Measurements from ENCODE around the gene SH3RF2.

DNA sequence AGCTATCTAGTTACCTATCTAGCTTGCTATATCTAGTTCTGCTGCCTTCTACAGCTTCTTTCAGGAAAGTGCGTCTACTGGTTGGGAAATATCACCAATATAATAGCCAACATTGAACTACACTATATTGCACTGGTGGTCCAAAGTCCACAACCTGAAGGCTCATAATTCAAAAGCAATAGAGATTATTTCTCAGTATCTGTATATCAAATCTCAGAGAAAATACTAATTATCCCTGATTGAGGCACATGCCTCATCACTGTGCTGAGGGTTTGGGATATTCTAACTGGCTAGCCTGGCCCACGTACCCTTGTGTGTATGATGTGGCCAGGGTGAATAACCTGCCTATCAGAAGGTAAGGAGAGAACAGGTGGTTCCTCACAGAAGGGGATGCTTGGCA lies 53.8 kb downstream of the SH3RF2 start:
- TF ChIP-seq, protein P1, sequence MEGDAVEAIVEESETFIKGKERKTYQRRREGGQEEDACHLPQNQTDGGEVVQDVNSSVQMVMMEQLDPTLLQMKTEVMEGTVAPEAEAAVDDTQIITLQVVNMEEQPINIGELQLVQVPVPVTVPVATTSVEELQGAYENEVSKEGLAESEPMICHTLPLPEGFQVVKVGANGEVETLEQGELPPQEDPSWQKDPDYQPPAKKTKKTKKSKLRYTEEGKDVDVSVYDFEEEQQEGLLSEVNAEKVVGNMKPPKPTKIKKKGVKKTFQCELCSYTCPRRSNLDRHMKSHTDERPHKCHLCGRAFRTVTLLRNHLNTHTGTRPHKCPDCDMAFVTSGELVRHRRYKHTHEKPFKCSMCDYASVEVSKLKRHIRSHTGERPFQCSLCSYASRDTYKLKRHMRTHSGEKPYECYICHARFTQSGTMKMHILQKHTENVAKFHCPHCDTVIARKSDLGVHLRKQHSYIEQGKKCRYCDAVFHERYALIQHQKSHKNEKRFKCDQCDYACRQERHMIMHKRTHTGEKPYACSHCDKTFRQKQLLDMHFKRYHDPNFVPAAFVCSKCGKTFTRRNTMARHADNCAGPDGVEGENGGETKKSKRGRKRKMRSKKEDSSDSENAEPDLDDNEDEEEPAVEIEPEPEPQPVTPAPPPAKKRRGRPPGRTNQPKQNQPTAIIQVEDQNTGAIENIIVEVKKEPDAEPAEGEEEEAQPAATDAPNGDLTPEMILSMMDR (IDR thresholded peaks at IDR 0.05; ENCODE audit: low read length): no peak
- TF ChIP-seq EZH2 (optimal IDR thresholded peaks at IDR 0.05; ENCODE audit: low read depth, low read length) (no peak), EZH2phosphoT487 (IDR thresholded peaks at IDR 0.05; ENCODE audit: low read length) (no peak)
